Esophagus muscularis mucosa (tissue), 3 donors: ENCODE results near the gene OR4D1.

ENCODE experiments used
- EP300 ChIP-seq: sonication (generic); formaldehyde crosslinking; IDR thresholded peaks from one replicate; pipeline ENCODE4 v1.6.1; 2017; ENCODE audit warnings: antibody characterized with exemption
- TF ChIP-seq, protein P1 (sequence below), 3 experiments: fragments of 200-600 bp in 2 of 3; fragments of 450-650 bp in 1 of 3; sonication (generic) in 2 of 3; IDR thresholded peaks; one replicate each; pipeline ENCODE4 v1.5.1; 2017 to 2019; ENCODE audit warnings: antibody characterized with exemption in 3 of 3, mild to moderate bottlenecking in 2 of 3, moderate library complexity in 1 of 3

DNA sequence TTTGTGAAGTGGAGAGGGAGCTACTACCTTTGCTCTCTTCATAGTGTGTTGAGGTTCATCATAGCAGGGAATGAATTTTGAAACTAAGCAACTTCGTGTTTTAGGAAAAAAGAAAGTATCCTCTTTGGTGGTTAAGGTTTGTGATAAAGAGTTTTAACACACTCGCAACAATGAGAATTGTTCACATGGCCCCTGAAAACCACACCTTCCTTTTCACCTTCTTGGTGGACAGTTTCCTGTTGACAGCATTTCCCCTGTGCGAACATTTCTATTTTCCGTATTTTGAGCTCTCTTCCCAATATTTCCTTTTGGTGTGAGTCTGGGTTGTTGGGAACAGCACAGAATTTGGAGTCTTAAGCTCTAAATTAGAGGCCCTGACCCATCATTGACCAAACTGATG, 22.4 kb downstream of the OR4D1 start:
- TF ChIP-seq, protein P1, sequence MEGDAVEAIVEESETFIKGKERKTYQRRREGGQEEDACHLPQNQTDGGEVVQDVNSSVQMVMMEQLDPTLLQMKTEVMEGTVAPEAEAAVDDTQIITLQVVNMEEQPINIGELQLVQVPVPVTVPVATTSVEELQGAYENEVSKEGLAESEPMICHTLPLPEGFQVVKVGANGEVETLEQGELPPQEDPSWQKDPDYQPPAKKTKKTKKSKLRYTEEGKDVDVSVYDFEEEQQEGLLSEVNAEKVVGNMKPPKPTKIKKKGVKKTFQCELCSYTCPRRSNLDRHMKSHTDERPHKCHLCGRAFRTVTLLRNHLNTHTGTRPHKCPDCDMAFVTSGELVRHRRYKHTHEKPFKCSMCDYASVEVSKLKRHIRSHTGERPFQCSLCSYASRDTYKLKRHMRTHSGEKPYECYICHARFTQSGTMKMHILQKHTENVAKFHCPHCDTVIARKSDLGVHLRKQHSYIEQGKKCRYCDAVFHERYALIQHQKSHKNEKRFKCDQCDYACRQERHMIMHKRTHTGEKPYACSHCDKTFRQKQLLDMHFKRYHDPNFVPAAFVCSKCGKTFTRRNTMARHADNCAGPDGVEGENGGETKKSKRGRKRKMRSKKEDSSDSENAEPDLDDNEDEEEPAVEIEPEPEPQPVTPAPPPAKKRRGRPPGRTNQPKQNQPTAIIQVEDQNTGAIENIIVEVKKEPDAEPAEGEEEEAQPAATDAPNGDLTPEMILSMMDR (IDR thresholded peaks at IDR 0.05): no peak
- TF ChIP-seq EP300: no peak
